Spleen (tissue), 7 donors: ENCODE data around the gene SACS.

Experiments used
- CTCF ChIP-seq, 11 experiments: fragments of 200-600 bp in 7 of 11; fragments of 450-650 bp in 4 of 11; sonication (generic) in 4 of 11; IDR thresholded peaks in 8 of 11; conservative IDR thresholded peaks in 3 of 11; 1 replicate in 7 of 11; 2 replicates in 4 of 11; pipeline versions ENCODE4 v1.4.0 to v1.8.0; 2016 to 2021; ENCODE audit warnings: antibody characterized with exemption in 11 of 11, inconsistent platforms in 4 of 11, mild to moderate bottlenecking in 1 of 11
- POLR2A ChIP-seq, 3 donors: fragments of 450-650 bp; IDR thresholded peaks; one replicate each; pipeline ENCODE4 v1.5.1; 2017; ENCODE audit warnings: antibody characterized with exemption in 3 of 3, mild to moderate bottlenecking in 1 of 3
- donor health status: DM: no; HTN: no; CAD: no; lungs with moderate emphysema.
- donor health status: DM: no; HTN: no; CAD: no.
- donor health status: DM: no; HTN: no; CAD: no.

- TF ChIP-seq CTCF (IDR thresholded peaks at IDR 0.05 in 8 of 11, conservative IDR thresholded peaks at IDR 0.05 in 3 of 11) (no peak), POLR2A (IDR thresholded peaks at IDR 0.05) (no peak)
Observed at GRCh38 chr13:23411706-23412105, 21.8 kb downstream of the SACS start.
